ENCODE data around the gene GTSF1L.
"Not testable (repeated sequence)": the region's sequence is repeated elsewhere in the genome, so short reads cannot be mapped to it uniquely, and the experiment has no call there.

GTSF1L gene

DNA sequence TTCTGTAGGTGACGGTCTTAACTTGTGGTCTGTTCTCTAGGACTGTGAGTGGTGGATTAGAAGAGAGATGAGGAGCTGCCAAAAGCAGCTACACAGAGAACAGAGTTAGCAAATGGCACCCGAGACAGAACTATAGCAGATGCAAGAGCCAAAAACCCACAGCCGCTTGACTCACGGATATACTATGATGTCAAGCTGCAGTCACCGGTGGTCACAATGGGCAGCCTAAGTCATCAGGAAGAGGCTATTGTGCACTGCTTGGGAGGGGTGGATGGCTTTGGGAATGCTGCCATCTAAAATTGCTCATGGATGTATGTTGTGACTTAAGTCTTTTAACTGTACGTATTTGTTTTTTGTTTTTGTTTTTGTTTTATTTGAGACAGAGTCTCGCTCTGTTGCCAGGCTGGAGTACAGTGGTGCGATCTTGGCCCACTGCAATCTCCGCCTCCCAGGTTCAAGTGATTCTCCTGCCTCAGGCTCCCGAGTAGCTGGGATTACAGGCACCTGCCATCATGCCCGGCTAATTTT lies at the start of gene GTSF1L:
Gene GTSF1L (minus strand): TSS at position 192 of the 528 bp plus-strand sequence. CDS start 308 bp downstream, outside the sequence.
- peak; percentile 2 for DNase-seq

DNA sequence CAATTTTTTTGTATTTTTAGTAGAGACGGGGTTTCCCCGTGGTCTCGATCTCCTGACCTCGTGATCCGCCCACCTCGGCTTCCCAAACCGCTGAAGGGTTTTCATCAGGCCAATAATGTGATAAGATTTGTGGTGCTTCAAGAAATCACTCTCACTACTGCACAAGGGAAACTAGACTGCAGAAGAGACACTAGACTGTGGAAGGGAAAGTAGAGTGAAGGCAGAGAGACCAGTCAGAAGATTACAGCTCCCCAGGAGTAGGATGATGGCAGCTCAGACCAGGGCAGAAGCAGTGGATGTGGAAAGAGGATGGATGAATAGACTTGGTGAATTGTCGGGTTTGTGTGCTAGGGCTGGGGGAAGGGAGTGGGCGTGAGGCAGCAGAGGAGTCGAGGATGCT lies 48.0 kb upstream of the GTSF1L start:
- no peak for DNase-seq

DNA sequence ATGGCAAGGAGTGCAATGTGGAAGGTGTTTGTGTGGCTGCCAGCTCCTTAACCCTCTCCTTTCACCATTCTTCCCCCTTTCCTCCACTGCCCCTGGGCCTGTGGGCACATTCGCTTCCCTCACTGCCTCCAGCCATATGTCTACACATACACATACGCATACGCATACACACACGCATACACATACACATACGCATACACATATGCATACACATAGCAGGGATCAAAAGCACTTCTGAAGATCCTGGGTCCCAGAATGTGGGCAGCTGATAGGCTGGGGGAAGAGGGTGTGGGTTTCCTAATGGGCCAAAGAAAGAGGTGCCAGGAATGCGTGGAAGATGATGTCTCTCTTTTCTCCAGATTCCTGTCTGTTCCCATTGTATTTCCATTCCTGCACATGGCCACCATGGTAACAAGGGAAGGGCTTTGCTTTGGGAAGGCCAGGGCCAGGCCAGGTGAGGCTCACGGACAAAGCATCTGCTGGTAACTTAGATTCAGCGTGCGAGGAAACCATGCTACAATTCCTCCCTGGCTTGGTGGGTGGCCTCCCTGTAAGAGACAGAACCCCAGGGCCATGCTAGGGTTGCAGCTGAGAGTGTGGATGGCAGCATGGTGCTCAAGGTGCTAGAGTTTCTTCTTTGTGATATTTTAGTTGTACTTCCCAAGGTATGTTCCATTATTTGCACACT lies 44.8 kb upstream of the GTSF1L start:
- DNase-seq = no peak

DNA sequence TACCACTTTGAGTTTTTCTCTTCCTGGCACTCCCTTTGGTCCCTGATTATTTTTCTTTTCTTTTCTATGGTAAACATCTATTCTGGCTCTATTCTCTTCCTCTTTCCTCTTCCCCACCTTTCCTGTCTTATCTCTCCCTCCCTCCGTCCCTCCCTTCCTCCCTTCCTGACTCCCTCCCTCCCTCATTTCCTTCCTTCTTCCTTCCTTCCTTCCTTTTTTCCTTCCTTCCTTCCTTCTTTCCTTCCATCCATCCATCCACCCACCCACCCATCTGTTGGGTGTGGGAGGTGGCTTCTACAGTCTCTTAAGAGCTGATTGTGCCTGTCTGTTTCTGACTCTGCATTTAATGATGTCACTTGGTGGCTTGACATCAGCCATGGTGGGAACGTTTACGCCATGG lies 43.5 kb upstream of the GTSF1L start:
- DNase-seq = no peak

DNA sequence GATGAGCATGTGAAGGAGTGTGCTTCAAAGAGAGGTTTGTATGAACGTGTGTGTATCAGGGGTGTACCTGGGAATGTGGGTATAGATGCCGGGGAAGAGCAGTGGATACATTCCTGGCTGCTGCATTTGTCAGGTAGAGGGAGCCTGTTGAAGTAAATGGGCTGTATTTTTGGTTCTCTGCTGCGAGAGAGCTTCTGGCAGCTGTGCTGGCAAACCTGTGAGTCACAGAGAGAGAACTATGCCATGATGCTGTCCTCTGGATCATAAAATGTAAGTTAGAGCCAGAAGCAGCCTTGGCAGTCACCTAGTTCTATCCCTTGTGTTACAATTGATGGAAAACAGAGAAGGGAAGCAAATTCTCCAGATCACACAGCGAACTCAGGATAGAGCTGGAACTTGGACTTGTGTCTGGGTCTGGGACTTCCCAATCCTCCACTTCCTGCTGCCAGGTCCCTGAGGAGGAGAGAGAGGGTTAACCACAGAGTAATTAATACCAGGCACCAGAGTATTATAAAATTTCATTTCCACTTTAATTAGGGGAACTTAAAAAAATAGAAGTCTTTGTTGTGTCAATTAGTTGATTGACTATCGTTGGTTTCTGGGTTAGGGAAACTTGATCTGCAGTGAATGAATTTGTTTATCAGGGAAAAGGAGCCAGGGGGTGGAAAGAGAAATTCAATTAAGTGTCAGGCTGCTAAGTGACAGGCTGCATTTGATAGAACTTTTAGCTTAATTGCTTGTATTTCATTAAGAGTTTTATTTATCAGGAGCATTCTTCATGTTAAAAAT lies 41.1 kb upstream of the GTSF1L start:
- DNase-seq = no peak

DNA sequence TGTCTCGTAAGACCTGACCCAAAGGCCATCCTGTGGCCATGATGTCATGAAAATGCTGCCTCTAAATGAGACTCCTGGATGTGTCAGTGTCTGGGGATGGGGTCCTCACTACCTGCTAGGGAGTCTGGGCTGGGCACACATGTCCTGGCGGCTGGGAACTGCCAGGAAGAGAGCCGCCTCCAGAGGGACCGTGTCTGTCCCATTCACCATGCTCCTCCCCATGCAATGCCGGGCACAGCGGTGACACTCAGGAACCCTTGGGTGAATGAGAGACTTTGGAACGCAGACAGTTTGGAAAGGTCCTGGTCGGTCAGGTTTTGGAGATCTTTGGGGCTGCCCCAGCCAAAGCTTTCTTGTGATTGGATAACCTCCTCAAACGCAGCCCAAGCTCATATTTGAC lies 40.1 kb upstream of the GTSF1L start:
- no peak for DNase-seq

DNA sequence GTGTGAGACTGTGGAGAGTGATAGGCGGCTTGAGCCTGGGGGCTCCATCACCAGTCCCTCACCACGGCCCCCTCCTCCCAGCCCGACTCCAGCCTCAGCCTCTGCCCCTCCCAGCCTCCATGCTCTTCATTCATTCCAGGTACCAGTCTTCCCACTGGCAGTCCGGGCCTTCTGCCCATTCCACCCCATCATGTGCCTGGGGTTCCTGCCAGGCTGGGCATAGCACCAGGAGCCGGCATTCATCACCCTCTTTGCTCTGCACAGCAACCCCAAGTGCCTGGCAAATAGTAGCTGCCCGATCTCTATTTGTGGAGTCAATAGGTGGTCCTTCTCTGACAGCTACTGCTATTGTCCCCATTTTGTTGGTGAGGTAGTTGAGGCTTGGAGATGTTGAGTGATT lies 39.6 kb upstream of the GTSF1L start:
- DNase-seq = peak; percentile 22

DNA sequence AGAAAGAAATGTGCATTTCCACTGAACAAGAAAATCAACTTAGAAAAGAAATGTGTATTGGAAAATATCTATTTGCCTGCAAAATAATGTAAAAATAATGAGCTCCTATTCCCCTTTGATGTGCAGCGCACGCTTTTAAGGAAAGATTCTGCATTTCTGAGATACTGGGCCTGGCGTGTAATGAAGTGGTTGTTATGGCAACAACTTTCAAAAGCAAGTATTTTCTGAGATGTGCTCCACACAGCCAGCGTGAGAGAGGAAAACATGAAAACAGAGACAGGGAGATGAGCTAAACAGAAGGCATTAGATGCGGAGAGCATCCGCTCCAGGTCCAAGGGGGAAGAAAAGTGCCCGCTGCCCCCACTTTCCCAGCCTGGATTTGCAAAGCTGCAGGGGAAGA lies 39.1 kb upstream of the GTSF1L start:
- no peak for DNase-seq

DNA sequence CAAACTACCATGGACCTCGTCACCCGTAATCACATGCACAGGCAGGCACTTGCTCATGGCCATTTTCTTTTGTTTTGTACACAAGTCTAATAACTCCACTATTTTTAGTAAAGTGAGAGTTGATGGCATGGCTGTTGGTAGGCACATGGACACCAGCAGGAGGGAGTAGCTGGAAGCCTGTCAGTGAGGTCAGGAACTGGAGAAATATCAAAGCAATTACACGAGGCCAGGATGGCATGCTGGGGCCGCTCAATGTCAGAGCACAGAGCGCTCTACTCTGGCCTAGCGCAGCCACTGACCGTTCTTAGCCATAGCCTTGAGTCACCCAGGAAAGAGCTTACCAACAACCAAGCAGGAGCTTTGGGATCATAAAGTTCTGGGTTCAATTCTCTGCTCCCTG lies 36.1 kb upstream of the GTSF1L start:
- no peak for DNase-seq

DNA sequence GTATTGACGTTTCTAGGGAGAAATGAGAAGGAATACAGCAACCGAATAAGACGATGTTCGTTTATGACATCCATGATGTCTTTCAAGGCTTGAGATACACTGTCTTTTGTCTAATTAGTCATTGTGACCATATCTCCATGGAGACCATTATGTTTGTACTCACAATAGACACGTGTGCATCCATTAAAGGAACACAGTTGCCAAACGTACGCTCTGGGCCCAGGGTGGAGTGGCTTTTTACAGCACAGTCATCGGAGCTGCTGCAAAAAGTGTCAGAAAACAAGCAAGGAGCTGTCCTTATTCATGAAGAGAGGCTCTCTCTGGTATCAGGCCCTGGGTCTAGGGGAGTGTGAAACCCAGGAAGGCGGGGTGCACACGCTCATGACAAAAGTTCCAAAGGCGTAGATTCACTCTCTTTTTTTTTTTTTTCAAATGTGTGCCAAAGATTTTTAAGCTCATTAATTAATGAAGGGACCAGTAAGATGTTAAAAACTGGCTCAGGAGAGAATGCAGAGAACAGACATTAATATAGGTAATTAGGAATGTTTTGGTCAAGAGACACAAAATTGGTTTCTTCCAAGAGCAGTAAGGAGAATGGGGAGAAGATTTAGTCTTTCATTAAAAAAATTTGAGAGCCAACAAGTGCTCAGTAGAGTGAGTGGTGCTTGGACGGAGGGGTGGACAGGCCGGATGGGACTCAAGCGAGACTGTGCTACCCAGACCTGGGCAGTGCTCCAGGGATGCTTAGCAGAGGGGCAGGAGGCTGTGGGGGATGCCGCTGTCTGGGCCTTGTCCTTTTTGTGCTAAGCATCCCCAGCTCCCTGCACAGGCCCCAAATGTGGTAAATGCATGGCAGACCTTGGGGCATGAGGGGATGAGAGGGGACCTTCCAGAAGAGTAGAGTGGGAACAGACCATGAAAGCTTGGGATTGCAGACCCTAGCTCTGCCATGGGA lies 34.9 kb upstream of the GTSF1L start:
- DNase-seq = peak; percentile 16

DNA sequence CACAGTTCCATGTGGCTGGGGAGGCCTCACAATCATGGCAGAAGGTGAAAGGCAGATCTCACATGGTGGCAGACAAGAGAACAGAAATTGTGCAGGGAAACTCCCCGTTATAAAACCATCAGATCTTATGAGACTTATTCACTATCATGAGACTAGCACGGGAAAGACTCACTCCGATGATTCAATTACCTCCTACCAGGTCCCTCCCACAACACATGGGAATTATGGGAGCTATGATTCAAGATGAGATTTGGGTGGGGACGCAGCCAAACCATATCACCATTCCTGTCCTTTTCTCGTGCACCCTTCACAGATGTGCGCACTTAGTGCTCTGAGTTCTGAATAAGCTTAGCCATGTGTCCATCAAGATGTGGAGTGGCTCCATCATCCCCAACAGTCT lies 31.1 kb upstream of the GTSF1L start:
- not testable (repeated sequence) for DNase-seq

DNA sequence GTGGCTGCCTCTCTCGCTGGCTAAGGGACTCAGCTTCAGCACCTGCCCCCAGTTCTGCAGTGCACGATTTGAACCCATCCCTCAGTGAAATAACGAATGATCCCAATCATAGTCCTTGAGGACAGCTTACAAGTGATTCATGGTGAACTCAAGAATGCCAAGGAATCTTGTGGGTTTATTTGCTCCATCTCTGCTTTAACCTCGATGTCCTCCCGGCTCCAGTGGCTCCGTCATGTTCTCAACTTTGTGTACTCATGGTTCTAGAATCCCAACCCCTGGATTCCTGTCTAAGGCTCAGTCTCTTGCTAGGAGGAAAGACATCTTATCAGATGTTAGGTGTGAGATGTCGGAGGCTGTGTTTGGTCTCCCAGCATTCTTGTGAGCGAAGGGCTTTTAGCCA lies 29.0 kb upstream of the GTSF1L start:
- no peak for DNase-seq

DNA sequence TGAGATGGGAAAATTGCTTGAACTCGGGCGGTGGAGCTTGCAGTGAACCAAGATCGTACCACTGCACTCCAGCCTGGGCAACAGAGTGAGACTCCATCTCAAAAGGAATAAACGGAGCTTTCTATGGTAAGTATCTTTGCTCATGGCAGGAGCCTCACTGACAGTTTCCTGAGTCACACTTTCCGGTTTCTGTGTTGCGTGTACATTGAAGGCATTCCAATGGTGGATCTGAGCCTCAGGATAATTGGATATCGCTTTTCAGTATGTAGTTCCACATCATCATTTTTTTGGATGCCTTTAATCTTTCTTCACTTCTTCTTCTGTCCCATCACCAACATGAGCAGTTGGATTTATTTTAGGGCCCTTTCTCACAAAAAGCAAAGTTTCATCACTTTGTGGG lies 28.6 kb upstream of the GTSF1L start:
- no peak for DNase-seq

DNA sequence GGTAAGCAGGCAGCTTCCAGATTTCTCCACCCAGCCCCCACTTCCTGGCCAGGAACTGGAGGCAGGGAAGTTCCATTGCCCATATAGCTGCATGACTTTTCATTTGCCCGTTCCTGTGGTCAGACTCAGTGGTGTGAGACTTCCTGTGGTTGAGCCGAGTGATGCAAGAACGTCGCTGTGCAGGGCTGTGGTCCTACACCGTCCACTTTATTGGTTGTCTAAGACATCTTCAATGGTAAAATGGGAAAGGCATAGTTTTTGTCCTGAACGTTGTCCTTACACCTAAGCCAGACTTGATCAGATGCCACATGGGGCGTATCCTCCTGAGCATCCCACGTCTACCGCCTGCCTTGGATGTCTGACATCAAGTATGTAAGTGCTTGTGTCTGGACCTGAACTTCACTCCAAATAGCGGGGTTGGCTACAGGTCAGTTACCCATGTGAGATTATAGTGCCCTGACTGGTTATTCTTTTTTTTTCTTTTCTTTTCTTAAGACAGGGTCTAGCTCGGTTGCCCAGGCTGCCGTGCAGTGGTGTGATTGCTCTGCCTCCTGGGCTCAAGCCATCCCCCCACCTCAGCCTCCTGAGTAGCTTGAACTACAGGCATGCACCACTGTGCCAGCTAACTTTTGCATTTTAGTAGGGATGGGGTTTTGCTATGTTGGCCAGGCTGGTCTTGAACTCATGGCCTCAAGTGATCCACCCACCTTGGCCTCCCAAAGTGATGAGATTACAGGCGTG lies 25.9 kb upstream of the GTSF1L start:
- no peak for DNase-seq

DNA sequence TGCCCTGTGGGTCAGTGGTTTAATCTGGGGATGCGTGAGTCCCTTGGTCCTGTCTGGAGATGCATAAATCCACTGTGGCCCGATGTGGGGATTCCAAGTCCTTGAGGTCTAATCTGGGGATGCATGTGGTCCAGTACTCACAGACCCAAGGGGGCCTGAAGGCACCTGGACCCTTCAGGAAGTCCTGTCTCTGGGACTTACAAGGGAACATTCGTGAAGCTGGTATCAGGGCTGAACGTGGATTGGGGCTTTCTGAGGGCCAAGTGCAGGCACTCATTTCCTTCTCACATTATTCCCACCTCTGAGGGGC lies 25.2 kb upstream of the GTSF1L start:
- DNase-seq = no peak

DNA sequence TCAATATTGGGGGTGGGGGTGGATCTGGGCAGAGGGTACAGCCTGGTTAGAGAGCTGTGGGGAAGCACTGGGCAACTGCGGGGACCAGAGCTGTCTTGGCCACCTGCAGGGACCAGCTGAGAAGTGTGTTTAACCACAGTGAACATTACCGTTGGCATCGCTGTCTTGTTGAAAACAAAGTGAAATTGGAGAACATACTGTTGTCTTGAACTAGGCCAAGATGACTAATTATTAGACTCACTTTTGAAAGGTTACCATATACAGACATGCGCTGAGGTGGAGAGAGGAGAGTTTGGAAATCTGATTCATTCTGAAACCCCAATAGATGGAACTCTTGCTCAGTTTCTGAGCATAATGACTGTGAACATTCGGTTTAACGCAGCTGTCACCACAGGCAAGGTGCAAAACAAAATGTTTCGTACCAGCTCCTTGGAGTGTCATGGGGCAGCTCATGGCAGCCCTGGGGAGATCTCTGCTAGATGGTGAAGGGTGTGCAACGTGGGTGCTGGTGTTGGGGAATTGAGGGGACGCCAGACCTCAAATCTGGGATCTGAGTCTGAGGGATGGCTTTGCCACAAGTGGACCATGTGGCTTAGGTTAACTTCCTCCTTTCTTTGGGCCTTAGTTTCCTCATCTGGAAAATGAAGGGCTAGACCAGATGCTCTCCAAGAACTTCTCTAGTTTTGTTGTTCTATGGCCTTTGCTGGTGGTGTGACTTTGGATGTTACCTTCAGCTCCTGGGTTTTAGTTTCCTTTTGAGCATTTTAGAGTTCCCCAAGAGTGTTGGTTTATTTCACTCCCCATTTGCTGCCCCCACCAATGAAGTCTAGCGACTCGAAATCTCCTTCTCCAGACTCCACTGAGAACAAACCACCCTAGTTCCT lies 24.6 kb upstream of the GTSF1L start:
- DNase-seq = no peak

DNA sequence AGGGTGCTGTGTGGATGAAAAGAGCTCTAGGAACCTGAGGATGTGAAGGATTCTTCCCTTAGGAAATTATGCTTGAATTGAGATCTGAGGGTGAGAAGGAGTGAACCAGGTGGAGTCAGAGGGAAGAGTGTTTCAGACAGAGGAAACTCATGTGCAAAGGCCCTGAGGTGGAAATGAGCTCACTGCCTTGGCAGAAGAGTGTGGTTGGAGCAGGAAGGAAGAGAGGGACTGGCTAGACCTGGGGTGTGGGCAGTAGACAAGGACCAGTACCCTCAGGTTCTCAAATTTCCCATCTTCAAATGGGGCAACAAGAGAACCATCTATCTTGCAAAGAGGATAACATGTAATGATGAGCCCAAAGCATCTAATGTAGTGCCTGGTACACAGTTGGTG lies 24.0 kb upstream of the GTSF1L start:
- DNase-seq = no peak

DNA sequence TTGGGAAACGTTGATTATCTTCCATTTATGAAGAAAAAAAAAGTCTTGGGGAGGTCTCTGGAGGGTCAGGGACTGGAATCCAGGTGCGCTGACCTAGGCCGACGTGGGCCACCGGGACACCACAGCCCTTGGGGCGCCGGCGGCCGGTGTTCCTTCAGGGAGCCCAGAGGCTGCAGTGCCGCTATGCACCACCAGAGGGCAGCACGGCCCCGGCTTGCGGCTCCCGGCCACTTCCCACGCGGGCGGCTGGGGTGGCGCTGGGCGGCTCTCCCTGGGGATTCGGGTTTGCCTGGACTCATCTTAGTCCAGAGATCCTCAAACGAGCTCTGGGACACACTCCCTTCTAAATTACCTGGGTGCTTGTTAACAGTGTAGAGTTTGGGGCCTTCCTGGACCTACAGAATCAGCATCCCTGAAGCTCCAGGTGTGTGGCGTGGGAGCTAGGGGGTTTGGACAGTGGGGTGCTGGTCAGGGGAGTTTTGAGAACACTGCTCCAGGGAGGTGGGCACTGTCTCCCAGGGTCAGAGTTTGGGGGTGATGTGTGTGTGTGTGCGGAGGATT lies 23.0 kb upstream of the GTSF1L start:
- no peak for DNase-seq

DNA sequence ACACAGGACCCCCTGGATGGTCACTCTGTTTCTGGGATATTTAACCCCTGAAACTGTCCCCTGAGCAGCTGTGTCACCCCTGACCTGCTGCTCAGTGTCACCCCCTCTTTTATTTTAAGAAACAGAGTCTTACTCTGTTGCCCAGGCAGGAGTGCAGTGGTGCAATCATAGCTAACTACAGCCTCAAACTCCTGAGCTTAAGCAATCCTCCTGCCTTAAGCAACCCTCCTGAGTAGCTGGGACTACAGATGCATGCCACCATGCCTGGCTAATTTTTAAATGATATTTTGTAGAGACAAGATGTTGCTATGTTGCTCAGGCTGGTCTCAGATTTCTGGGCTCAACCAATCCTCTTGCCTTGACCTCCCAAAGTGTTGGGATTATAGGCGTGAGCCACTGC lies 21.5 kb upstream of the GTSF1L start:
- DNase-seq = no peak

DNA sequence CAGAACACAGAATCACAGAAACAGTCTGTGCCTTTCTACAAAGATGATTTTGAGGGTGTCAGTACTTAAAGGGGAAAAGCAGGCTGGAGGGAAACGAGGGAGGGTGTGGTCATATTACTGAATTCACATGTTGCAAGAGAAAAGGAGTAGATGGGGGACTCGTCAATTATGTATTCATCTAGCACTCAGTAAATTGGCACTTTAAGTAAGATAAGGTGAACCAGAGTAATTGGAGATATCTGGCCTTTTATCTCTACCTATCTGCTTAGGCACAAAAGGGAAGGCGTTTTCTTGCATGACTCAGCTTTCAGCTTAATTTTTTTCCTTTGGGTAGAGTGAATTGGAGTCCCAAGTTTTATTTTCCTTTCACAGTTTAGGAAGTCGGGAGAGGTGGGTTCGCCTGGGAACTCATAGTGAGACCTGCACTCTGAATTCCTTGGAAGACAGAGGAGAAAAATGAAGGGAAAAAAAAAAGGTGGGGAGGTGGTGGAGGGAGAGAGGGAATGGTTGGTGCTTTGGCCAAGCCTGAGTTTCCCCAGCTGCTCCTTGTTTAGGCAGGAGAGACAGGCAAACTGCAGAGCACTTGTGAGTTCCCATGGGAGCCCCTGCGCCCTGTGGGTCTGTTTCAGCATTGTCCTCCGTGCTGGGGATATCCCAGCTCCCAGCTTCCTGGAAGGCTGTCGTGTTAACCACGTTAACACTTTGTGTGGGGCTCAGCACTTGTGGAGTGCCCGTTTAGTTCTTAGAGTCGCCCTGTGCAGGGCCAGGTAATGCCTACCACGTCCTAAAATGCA lies 19.7 kb upstream of the GTSF1L start:
- DNase-seq = no peak
